Transverse colon (tissue), 4 donors: ENCODE measurements around the gene RLN3. TPM values are rescaled to one million over a fixed set of nuclear protein-coding genes. Genes with fewer than 3 reads are reported as not detected.

ENCODE experiments used
- DNase-seq: peaks from one replicate; pipeline ENCODE4 v3.0.0-alpha.2; 2019
- H3K27ac ChIP-seq, 4 donors: fragments of 200-600 bp; sonication (generic); 2 replicates each; pipeline ENCODE4 v1.5.1; 2016 to 2018; ENCODE audit warnings: inconsistent platforms in 4 of 4
- H3K27me3 ChIP-seq: fragments of 200-600 bp; sonication (generic); 2 replicates; pipeline ENCODE4 v1.5.1; 2017; ENCODE audit warnings: inconsistent platforms
- H3K36me3 ChIP-seq, 4 donors: fragments of 200-600 bp; sonication (generic); 2 replicates each; pipeline ENCODE4 v1.5.1; 2017 to 2019; ENCODE audit warnings: inconsistent platforms in 4 of 4
- H3K4me1 ChIP-seq, 4 donors: fragments of 200-600 bp; sonication (generic); 2 replicates each; pipeline ENCODE4 v1.5.1; 2017 to 2020; ENCODE audit warnings: inconsistent platforms in 4 of 4
- H3K4me3 ChIP-seq, 4 donors: fragments of 200-600 bp; sonication (generic); 1 replicate in 1 of 4; 2 replicates in 3 of 4; pipeline versions ENCODE4 v1.5.1 to v1.6.1; 2017 to 2019; ENCODE audit warnings: inconsistent platforms in 4 of 4
- H3K9me3 ChIP-seq, 2 donors: fragments of 200-600 bp; sonication (generic); 2 replicates each; pipeline ENCODE4 v1.5.1; 2017 to 2019; ENCODE audit warnings: inconsistent platforms in 2 of 2
- CTCF ChIP-seq, 5 experiments: fragments of 200-600 bp in 3 of 5; fragments of 450-650 bp in 2 of 5; sonication (generic) in 3 of 5; IDR thresholded peaks; 1 replicate in 2 of 5; 2 replicates in 3 of 5; pipeline ENCODE4 v1.5.1; 2016 to 2017; ENCODE audit warnings: antibody characterized with exemption in 5 of 5, inconsistent platforms in 3 of 5, mild to moderate bottlenecking in 2 of 5, moderate library complexity in 1 of 5
- EP300 ChIP-seq: sonication (generic); formaldehyde crosslinking; IDR thresholded peaks from one replicate; pipeline ENCODE4 v1.6.1; 2017; ENCODE audit warnings: antibody characterized with exemption, low read depth
- POLR2A ChIP-seq: fragments of 450-650 bp; IDR thresholded peaks from one replicate; pipeline ENCODE4 v1.6.1; 2016; ENCODE audit warnings: antibody characterized with exemption, mild to moderate bottlenecking, moderate library complexity
- POLR2AphosphoS5 ChIP-seq, 3 donors: sonication (generic); formaldehyde crosslinking; IDR thresholded peaks; one replicate each; pipeline ENCODE4 v1.6.1; 2016; ENCODE audit warnings: antibody characterized with exemption in 3 of 3
- WGBS, 2 donors: methylation state at CpG; one replicate each; pipeline ENCODE4 v1.1.5; 2018; ENCODE audit warnings: low coverage in 1 of 2; 5-methylcytosine and 5-hydroxymethylcytosine counted together
- in situ Hi-C, 4 donors: fragments of 200-750 bp; cut with MboI; loops; one replicate each; pipeline versions ENCODE4 v1.15.0 to v1.15.1; 2017; ENCODE audit warnings: low sequenced_read_pairs in 3 of 4, low pct_ligation_motif_present in 1 of 4, low pct_unique_long_range_greater_than_20kb in 1 of 4
- intact Hi-C: fragments of 100-400 bp; cut with DNase I; formaldehyde crosslinking; loops from one replicate; pipeline ENCODE4 v1.15.1; 2023; ENCODE audit warnings: low total_unique reads
- total RNA-seq, 4 donors: library from RNA; depleted of rRNA; stranded (reverse); fragments of >200 nt; gene quantifications; one replicate each; pipeline ENCODE4 v1.1.0, GENCODE V29; 2016

Gene RLN3
- total RNA-seq, 4 donors from 2014 or later = not detected

- no peaks in the 10 kb centered on the region for H3K9me3 ChIP-seq
- intact Hi-C loops = loop anchor here (5.0 kb wide), 1 partner anchor 848 kb away; no protein-coding TSS in a partner anchor
- in situ Hi-C loops = loop anchor here (10.0 to 25.0 kb wide), 4 partner anchors 160 to 467 kb away; partner anchors contain the start of gene NANOS3 (in 1 of the 4)
- no peaks in the 10 kb centered on the region for H3K36me3 ChIP-seq
- 63% methylated on average over 11 of the region's 11 CpGs; no CpG with 5 or more reads in 1 of the 2 donors for WGBS, 2 donors
- no peak for DNase-seq
- TF ChIP-seq CTCF (IDR thresholded peaks at IDR 0.05) (no peak), EP300 (no peak), POLR2A (no peak), POLR2AphosphoS5 (IDR thresholded peaks at IDR 0.05) (no peak)
- no peak overlapping the region for H3K27ac ChIP-seq
- peaks cover 0 to 16% (median 12%) of the 10 kb centered on the region in 4 donors for H3K4me1 ChIP-seq
- peaks cover 28% of the 10 kb centered on the region for H3K27me3 ChIP-seq
- H3K4me3 ChIP-seq = no peak overlapping the region
Observed at GRCh38 chr19:14054721-14055120, 26.8 kb downstream of the RLN3 start.

- intact Hi-C loops = loop anchor here (5.0 kb wide), 1 partner anchor 847 kb away; no protein-coding TSS in a partner anchor
- 96% methylated on average over 3 of the region's 3 CpGs; no CpG with 5 or more reads in 1 of the 2 donors for WGBS, 2 donors
- no peaks in the 10 kb centered on the region for H3K36me3 ChIP-seq
- H3K27ac ChIP-seq = no peak overlapping the region
- in situ Hi-C loops = loop anchor here (10.0 to 25.0 kb wide), 4 partner anchors 161 to 468 kb away; partner anchors contain the start of gene NANOS3 (in 1 of the 4)
- TF ChIP-seq EP300 (no peak), POLR2A (no peak), CTCF (IDR thresholded peaks at IDR 0.05) (no peak), POLR2AphosphoS5 (IDR thresholded peaks at IDR 0.05) (no peak)
- DNase-seq = no peak
- H3K9me3 ChIP-seq = no peaks in the 10 kb centered on the region
- H3K27me3 ChIP-seq = peaks cover 34% of the 10 kb centered on the region
- peaks cover 0 to 16% (median 12%) of the 10 kb centered on the region in 4 donors for H3K4me1 ChIP-seq
- no peak overlapping the region for H3K4me3 ChIP-seq
Observed at GRCh38 chr19:14055396-14055795, 27.4 kb downstream of the RLN3 start.

- Histone ChIP-seq H3K9me3 (no peaks in the 10 kb centered on the region), H3K4me3 (no peak overlapping the region), H3K36me3 (no peaks in the 10 kb centered on the region), H3K4me1 (peaks cover 0 to 16% (median 12%) of the 10 kb centered on the region in 4 donors), H3K27ac (no peak overlapping the region), H3K27me3 (peaks cover 42% of the 10 kb centered on the region)
- DNase-seq = no peak
- in situ Hi-C loops (loop anchor here (10.0 to 25.0 kb wide), 4 partner anchors 161 to 469 kb away; partner anchors contain the start of gene NANOS3 (in 1 of the 4)), intact Hi-C loops (loop anchor here (5.0 kb wide), 1 partner anchor 846 kb away; no protein-coding TSS in a partner anchor)
- 95% methylated on average over 10 of the region's 10 CpGs; no CpG with 5 or more reads in 1 of the 2 donors for WGBS, 2 donors
- TF ChIP-seq EP300 (no peak), CTCF (IDR thresholded peaks at IDR 0.05) (no peak), POLR2AphosphoS5 (IDR thresholded peaks at IDR 0.05) (no peak), POLR2A (no peak)
Observed at GRCh38 chr19:14056069-14056666, 28.2 kb downstream of the RLN3 start.

- H3K27ac ChIP-seq = no peak overlapping the region
- H3K4me3 ChIP-seq = peak overlapping the region in 3 of 4 donors; percentile 17 to 40 (median 32)
- H3K4me1 ChIP-seq = peaks cover 0 to 16% (median 12%) of the 10 kb centered on the region in 4 donors
- H3K27me3 ChIP-seq = peaks cover 49% of the 10 kb centered on the region
- WGBS, 2 donors = 22 to 37% methylated on average over 3 to 15 of the region's 19 CpGs
- no peak for DNase-seq
- intact Hi-C loops (loop anchor here (5.0 kb wide), 1 partner anchor 845 kb away; no protein-coding TSS in a partner anchor), in situ Hi-C loops (loop anchor here (10.0 to 25.0 kb wide), 4 partner anchors 162 to 470 kb away; partner anchors contain the start of gene NANOS3 (in 1 of the 4))
- H3K36me3 ChIP-seq = no peaks in the 10 kb centered on the region
- TF ChIP-seq CTCF (IDR thresholded peaks at IDR 0.05) (no peak), EP300 (no peak)
- H3K9me3 ChIP-seq = no peaks in the 10 kb centered on the region
Observed at GRCh38 chr19:14056741-14057356, 28.9 kb downstream of the RLN3 start.
